Measurements from ENCODE around the gene CTAGE1.
"Not testable (repeated sequence)": the region's sequence is repeated elsewhere in the genome, so short reads cannot be mapped to it uniquely, and the experiment has no call there.

The CTAGE1 gene

DNA sequence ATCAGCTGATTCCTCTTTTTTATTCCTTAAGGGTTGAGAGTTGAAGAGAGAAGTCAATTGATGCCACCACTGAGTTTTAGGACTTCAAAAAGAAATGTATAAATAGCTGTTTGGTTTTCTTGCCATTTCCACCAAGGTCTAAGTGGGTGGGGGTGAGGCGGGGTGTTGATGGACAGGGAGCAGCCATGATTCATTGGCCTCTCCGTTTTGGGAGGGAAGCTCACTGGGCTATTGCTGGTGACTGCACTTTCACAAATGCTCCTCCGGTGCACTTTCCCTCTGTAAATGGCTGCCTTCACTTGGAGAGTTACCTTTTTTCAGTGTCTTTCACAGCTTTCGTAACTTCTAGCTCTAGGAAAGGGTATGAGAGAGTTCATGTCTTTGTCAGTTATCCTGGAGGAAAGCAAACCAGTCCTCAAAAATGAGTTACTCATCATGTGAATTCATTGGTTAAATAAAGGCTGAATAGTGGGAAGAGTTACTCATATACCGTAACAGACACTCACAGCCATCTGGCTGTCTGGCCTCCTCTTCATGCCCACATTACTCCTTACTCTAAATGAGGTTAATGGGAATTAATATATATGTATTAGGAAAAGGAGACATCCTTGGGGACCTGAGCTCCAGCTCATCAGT is 17.4 kb upstream of the CTAGE1 start:
- DNase-seq = no peak

DNA sequence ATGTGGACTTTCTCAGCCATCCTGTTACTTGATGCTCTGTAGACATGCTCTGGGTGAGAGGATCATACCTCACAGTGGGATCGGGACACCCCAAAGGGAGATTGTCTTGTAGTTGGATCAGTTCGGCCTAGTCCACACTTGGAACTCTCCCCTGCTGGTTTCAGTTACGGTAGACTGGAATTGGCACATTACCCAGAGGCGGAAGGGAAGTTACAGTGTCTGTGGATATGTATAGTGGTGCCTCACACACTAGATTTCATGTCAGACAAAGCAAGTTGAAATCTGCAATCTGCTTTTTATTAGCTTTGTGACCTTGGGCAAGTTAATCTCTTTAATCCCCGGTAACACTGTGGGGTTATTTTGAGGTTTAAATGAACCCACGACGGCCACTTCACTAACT is 16.2 kb upstream of the CTAGE1 start:
- DNase-seq = no peak

DNA sequence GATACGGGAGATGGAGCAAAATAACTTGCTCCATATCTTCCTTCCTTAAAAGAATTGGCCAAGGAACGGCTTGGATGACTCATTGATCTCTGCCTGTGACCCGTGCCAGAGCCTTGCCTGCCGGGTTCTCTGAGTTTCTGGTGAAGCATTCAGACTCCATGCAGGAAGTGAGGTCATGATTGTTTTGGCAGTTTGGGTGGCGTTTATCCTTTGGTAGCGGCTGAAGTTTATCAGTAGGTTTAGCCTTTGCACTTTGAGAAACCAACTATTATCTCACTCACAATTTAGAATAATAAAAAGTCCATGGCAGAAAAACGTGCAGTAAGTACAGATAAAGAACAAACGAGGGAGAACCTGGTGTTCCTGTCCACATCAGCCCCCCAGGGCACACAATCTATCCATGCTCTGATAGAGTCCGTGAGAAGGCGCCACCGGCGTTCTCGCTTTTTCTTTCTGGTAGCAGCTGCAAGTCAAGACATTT is 15.0 kb upstream of the CTAGE1 start:
- DNase-seq = no peak

DNA sequence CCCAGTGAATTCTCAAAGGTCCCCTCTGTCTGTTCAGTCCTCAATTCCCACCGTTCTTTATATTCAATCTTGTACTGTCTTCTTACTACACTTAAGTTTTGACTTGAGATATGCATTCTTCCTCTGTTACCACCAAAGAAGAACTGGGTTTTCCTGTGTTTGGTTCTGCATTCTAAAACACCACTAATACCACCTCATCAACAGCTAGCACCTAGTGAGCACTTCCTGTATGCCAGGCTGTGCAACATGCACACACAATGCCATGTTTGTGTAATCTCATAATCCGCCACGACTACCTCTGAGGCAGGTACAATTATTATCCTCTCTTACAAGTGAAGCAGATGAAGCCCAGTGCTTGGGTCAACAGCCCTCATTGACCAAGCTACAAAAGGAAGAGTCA is 11.8 kb upstream of the CTAGE1 start:
- DNase-seq = no peak

DNA sequence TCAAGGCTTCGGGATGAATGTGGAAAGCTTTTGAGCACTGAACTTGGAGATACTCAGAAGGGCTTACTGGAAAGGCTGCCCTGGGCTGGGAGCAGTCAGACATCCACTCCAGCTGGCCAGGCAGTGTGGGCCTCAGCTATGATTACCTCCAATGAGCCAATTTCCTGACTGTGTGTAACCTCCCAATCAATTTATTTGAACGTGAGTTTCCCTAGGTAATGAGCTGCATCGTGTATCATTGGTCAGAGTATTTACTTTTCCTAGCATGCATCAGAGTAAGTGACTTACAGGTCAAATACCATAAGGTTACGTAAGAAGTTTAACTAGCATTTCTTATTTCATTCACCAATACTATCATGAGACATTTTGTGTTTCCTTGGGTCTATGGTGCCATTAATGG is 11.0 kb upstream of the CTAGE1 start:
- no peak for DNase-seq

DNA sequence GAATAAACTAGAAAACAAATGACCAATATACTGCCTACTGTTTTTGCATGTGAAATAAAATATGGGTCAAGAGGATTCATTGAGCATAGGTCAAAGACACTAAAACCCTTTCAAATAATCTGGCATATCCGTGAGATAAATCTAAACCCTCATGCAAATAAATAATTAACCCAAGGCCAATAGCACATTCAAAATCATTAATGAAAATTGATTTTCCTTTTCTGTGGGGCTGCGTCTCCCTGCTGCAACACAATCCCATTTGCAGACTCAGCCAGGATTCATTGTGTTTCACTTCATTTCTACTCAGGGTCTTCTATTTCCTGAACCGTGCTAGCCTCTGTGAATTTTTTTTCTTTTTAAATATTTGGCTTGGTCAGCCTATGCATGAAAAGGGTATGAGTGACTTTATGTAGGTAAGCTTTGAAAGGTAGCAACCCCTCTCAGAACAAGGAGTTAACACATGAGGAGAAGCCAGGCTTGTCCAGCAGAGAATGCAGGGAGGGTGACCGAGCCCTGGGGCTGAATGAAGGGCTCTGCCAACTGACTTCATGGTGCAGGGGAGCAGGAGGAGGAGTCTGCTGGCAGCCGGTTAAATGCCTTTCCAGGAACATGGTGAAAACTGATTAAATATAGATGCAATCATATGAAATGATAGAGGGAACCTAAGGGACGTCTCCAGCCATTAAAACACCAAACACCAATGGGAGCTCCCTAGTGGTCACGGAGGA is 10.3 kb upstream of the CTAGE1 start:
- DNase-seq = no peak

DNA sequence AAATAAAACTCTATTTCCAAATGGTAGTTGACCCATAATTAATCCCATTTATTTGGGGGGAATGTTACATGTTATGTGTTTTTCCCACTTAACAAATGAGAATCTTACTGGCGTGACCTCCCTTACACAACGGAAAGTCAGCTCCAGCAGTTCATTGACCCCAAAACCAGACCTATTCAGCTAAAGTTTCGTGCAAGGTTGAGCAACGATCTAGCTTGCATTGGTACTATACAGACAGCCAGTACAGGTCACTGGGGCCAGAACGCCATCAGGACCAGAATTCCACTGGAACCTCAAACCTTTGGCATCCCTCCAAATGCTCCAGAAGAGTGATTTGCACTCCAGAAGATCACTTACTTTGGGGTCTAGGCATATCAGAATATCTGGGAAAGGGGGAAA is 6.8 kb upstream of the CTAGE1 start:
- no peak for DNase-seq

DNA sequence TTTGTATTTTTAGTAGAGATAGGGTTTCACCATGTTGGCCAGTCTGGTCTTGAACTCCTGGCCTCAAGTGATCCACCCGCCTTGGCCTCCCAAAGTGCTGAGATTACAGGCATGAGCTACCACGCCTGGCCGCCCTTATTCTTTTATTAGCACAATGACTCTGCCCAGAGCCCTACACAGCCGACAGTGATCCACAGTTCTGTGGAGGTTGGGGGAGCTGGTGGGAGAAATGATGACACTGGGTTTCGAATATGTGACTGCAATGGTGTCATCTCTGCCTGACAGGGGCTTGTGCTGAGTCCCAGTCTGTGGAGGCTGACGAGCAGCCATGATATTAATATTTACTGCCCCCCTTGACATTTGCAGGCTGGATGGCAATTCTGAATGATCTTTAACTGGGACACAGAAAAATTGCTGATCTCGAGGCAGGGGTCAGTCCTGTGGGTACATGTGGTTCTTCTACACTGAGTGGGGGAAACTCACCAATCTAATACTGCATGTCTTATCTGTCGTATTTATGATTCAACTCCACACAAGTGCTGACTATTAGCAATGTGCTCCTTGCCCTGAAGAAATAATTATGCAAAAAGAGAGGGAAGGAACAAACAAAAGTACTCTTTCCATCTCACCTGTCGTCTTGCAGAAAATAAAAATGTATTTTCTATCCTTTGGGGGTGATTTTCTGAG is 6.3 kb upstream of the CTAGE1 start:
- no peak for DNase-seq

DNA sequence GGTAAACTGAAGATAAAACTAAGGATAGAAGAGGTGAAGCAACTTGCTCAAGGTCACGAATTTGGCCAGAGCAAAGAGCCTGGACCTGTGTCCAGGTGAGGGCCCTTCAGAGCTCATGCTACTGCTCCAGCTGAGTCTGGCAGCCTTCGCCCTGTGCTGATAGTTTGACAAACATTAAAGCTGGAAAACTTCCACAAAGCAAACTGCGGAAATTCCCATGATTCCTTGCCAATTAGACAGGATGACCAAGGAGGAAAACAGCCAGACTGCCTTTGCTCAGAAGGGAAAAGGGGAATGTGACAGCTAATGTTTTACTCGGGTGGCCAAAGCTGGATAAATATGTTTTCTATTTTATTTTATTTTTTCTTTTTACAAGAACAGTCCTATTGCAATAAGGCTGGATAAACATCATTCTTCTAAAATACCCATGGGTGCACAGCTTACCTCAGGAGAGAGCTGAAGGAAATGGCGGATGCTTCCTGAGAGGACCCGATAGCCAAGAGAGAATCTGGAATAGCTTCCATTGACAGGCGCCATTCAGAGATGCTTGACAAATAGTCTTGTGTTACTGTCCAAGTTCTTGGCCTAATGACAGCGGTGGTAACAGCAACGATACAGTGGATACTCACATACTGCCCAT is 5.3 kb upstream of the CTAGE1 start:
- no peak for DNase-seq

DNA sequence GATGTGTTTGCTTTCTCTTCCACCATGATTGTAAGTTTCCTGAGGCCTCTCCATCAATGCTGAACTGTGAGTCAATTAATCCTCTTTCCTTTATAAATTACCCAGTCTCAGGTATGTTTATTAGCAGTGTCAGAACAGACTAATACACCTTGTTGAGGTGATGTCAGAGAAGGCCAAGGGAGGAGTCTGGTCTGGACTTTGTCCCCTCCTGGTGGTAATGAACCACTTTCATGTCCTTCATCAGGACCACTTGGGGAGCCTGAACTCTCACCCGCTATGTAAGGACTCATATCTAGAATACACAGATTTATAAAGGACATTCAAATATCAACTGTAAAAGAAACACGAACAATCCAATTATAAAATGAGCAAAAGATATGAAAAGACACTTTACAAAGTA is 2.9 kb upstream of the CTAGE1 start:
- no peak for DNase-seq

DNA sequence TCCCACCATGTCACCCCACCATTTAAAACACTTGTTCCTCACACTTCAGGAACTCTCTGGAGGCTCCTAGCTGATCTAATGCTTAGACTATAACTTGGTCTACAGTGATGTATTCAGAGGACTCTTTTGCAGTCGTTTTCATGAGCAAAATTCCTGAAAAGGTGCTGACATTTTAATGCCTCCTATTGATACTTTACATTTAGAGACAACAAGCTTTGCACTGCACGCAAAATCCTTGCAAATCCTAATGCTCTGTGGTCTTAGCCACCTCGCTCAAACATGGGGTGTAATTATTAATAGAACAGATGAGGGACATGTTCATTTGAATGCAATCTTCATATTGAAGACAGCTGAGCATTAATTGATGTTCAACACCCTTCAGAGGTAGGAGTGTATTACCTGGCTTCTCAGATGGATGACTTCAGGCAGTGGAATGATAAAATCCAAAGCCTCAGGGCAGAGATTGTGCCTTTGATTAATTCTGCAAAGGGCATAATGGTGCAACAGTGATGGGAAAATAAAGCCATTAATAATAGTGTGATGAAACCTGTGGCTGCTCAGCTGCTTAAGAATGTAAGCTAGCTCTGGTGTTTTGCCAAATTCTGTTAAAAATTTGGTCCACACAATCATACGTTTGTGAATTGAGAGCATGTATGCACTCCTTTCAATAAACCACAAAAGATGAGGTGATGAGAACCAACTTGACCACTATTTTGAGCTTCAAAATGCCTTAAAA is 5.4 kb downstream of the CTAGE1 start:
- DNase-seq = no peak

DNA sequence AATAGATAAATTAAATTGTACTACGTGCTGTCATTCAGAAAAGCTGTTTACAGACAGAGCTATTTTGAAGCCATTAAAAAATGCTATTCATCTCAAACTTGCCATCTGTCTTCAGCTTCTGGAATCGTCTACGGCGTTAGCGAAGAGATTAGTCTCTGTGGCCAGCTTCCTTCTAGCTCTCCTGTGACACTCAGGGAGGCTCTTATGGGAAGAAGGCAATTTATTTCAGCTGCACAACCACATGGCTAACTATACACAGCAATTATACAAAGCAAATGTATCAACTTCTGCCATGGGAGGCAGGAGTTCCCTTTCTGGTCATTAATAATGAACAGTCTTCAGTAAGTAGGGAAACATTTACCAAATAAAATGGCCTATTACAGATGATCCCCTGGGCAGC is 6.3 kb downstream of the CTAGE1 start:
- no peak for DNase-seq

DNA sequence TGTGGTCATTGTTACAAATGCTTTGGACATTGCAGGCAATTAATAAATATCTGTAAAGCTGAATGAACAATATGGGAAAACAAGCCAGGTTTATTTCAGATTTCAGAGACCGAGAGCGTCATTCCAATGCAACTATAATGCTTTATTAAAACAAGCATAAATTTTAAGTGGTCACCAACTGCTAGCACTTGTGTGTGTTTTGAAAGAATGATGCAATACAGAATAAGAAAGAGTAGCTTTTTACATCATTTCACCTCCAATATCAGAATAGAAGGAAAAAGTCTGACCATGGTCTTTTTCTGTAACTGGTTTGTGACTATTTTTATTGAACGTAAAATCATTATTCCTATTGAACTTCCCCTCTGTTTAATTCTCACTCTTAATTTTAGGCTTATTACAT is 7.6 kb downstream of the CTAGE1 start:
- no peak for DNase-seq

DNA sequence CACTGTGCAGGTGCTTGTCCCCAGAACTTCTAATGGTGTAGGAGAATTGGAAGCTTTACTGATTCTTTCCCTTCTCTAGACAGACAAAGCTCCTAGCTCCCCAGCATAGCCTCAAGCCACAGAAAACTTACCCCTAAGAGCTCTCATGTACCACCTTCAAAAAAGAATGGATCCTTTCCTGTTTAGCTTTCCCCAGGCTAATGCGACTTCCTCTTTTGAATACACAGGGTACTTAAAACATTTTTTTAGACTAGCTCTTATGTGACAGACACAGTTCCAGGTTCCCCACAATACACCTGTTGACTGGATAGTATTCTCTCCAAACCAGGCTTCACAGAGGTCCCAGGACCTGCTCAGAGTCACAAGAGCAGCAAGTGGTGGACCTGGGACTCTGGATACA is 8.3 kb downstream of the CTAGE1 start:
- no peak for DNase-seq

DNA sequence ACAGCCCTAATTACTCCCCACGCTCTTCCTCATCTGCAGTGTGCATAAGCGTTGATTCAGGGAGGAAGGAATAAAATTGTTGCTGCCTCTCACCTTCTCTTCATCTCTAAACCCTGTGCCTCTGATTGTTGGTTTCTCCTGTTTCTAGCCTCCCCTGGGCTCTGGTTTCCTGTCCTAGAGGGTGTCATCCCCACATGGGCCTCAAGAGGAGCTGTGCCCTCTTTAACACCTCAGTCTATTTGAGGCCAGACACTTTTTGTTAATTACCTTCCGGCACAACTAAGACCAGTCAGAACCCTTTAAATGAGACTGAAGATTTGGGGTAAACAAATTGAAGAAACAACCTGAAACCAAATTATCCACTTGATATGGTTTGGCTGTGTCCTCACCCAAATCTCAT is 9.7 kb downstream of the CTAGE1 start:
- no peak for DNase-seq

DNA sequence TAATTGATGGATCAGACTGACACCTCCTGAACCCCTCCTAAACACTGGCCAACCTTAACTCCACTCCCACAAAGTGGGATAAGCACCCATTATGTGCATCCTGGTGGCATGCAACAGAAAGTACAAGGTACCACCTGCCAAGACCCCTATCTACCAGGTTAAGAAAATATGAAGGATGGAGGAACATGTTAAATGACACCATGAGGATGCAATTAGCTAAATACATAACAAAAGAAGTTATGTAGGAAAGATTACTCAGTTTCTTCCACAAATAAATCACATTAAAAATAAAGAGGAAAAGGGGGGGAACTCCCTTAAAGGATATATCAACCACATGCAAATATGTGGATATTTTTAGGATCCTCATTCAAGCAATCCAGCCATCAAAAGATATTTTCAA is 12.6 kb downstream of the CTAGE1 start:
- no peak for DNase-seq

DNA sequence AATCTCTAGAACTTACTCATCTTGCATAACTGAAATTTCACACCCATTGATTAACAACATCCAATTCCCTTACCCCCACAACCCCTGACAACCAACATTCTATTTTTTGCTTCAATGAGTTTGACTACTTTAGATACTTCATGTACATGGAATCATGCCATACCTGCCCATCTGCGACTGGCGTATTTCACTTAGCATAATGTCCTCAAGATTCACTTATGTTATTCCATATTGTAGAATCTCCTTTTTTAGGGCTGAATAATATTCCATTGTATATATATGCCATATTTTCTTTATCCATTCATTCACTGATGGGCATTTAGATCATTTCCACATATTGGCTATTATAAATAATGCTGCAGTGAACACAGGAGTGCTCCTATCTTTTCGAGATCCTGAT is 13.8 kb downstream of the CTAGE1 start:
- no peak for DNase-seq

DNA sequence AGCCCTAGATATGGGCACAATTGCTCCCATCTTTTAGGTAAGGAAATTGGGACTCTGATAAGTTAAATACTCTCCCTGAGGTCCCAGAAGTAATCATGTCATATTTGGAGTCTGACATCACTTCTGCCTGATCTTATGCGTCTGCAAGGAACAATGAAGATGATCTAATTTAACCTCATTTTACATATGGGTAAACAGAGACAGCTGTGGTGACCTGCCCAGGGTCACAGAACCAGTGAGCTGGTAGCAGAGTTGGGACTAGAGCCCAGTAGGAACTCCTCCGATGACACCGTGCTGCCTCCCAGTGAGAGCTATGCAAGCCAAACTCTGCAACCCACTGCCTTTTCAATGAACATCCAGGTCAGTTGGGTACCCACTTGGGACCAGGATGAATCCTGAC is 17.8 kb downstream of the CTAGE1 start:
- DNase-seq = no peak

DNA sequence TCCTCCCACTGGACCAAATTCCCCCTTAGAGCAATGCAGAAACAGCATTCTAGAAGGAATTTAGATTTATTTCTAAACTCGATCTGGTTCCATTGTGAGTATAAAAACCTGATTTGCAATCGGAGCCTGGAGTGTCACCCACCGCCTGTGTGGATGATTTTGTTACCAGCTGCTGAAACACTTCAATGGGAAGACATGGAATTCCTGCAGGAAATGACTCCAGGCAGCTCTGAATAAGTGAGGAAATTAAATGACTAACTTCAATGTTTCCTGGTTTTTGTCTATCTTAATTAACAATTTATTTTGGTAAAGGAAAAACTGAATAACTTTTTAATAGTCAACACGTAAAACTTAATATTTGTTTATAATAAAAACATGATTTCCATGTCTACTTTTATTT is 19.3 kb downstream of the CTAGE1 start:
- no peak for DNase-seq

DNA sequence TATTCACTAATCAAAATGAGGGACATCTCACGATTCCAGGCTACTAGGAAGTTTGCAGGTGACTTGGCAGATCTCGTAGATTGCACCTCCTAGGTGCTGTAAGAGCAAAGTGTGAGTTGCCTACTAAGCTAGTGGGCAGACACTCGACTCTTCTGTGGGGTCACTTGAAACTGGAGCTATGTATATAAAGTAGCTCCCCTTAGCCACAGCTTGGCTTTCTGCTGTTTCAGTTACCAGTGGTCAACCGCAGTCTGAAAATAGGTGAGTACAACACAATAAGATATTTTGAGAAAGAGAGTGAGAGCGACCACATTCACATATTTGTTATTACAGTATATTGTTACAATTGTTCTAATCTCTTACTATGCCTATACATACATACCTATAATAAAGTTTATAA is 23.3 kb downstream of the CTAGE1 start:
- DNase-seq = no peak

DNA sequence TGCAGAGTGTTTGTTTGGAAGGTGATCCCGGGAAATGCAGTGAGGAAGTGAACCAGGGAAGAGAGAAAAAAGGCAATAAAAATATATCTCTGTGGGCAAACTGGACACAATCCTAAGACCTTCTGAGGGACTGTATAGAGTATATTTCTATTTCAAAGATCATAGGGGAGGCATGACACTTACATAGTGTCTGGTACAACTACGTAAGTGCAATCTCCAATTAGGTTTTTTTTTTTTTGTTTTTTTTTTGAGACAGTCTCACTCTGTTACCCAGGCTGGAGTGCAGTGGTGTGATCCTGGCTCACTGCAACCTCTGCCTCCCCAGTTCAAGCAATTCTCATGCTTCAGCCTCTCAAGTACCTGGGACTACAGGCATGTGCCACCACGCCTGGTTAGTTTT is 24.6 kb downstream of the CTAGE1 start:
- DNase-seq = not testable (repeated sequence)
